Measurements from ENCODE around the gene RAD52. TPM values are rescaled to one million over a fixed set of nuclear protein-coding genes. Genes with fewer than 3 reads are reported as not detected.

The RAD52 gene
- total and polyA plus RNA-seq, 11 donors, result 4.1 to 9.7 (median 6.2) TPM

DNA sequence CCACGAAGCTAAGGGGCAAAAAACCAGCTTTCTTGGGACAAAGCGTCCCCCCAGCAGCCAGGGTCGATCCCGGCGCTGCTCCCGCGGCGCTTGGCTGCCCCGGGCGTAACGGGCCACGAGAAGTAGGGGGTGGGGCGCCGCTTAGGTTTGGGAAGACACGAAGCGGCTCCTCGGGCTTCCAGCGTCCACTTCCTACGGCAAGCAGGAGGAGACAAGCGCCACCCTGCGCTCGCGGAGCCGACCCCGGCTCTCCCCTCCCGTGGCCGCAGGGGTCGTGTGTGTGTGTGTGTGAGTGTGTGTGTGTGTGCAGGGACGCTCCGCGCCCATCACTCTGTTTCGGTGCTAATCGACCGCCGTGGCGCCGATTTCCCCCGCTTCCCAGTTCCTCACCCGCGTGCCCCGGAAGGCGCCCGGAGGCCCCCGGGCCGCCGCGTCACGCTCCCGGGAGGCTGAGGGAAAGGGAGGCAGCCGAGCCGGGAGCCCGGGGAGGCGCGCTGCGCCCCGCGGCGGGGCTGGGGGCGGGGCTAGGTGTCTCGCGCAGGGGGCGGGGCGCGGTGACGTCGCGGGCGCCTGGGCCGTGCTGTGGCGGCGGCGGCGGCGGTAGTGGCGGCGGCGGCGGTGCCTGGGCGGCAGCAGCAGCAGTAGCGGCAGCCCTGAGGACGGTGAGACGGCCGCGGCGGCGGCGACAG, 41.3 kb upstream of the RAD52 start, which contains the start of gene ERC1:
TSS of gene ERC1 (plus strand) at position 563 of the 689 bp plus-strand sequence. CDS start 36,681 bp downstream, outside the sequence.
- H3K27ac ChIP-seq, result peak within 1 kb of the TSS; percentile 88 to 99 (median 97)
- H3K27me3 ChIP-seq, result no peaks in the 10 kb centered on the region
- H3K36me3 ChIP-seq, result no peaks in the 10 kb centered on the region
- TF ChIP-seq CTCF (IDR thresholded peaks at IDR 0.05) (peak in 2 of 12 donors; percentile 11 to 22), POLR2A (IDR thresholded peaks at IDR 0.05) (peak in 1 of 2 donors; percentile 62)
- H3K4me3 ChIP-seq, result peak within 1 kb of the TSS; percentile 72 to 97 (median 91)
- DNase-seq, result peak; percentile 92 to 94 (median 93)
- peaks cover 0 to 42% (median 30%) of the 10 kb centered on the region in 12 donors for H3K4me1 ChIP-seq
- no peaks in the 10 kb centered on the region for H3K9me3 ChIP-seq
- peak; percentile 79 to 98 (median 94) for ATAC-seq
- intact Hi-C loops (cut with DNase I), result loop anchor here in 7 of 10 donors (2.0 to 10.0 kb wide), 10 partner anchors 39 to 604 kb away; partner anchors contain the start of genes RAD52 (in 3 of the 7) and FBXL14 (in 2 of the 7)
- WGBS, 4 donors, result 0 to 1% (median 0%) methylated on average over 22 to 87 of the region's 87 CpGs

GRCh38 chr12:989751-990660, 40.5 kb upstream of the RAD52 start:
- TF ChIP-seq CTCF (IDR thresholded peaks at IDR 0.05), result peak in 1 of 12 donors; percentile 16
- TF ChIP-seq POLR2A (IDR thresholded peaks at IDR 0.05), result no peak
- 1% methylated on average over 40 of the region's 40 CpGs for WGBS, 4 donors
- Histone ChIP-seq H3K4me1 (peaks cover 0 to 42% (median 30%) of the 10 kb centered on the region in 12 donors), H3K9me3 (no peaks in the 10 kb centered on the region), H3K36me3 (no peaks in the 10 kb centered on the region), H3K4me3 (peak overlapping the region; percentile 55 to 97 (median 91)), H3K27me3 (no peaks in the 10 kb centered on the region), H3K27ac (peak overlapping the region; percentile 88 to 99 (median 97))
- peak; percentile 24 to 86 (median 75) for DNase-seq
- intact Hi-C loops (cut with DNase I), result loop anchor here in 8 of 10 donors (2.0 to 10.0 kb wide), 10 partner anchors 38 to 605 kb away; partner anchors contain the start of genes RAD52 (in 3 of the 8) and FBXL14 (in 2 of the 8)
- peak; percentile 46 to 53 (median 51) for ATAC-seq

GRCh38 chr12:989051-989450, 39.6 kb upstream of the RAD52 start:
- DNase-seq, result no peak
- 56 to 70% (median 66%) methylated on average over 2 of the region's 2 CpGs for WGBS, 4 donors
- Histone ChIP-seq H3K9me3 (no peaks in the 10 kb centered on the region), H3K4me1 (peaks cover 0 to 42% (median 30%) of the 10 kb centered on the region in 12 donors), H3K27ac (peak overlapping the region in 11 of 12 donors; percentile 88 to 99 (median 98)), H3K36me3 (no peaks in the 10 kb centered on the region), H3K4me3 (peak overlapping the region in 10 of 12 donors; percentile 3 to 97 (median 86)), H3K27me3 (no peaks in the 10 kb centered on the region)
- TF ChIP-seq CTCF (IDR thresholded peaks at IDR 0.05) (no peak), POLR2A (IDR thresholded peaks at IDR 0.05) (no peak)
- intact Hi-C loops (cut with DNase I), result loop anchor here in 2 of 10 donors (5.0 to 10.0 kb wide), 2 partner anchors 103 to 106 kb away; no protein-coding TSS in a partner anchor
- ATAC-seq, result no peak
